ENCODE data around the gene CHID1.

Gene CHID1

DNA sequence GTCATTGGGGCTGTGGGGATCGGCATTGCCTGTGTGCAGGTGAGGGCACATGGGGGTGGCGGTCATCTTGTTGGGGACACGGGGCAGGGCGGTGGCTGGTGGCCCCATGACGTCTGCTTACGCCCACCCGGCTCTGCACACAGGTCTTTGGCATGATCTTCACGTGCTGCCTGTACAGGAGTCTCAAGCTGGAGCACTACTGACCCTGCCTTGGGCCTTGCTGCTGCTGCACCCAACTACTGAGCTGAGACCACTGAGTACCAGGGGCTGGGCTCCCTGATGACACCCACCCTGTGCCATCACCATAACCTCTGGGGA lies 72.7 kb downstream of the CHID1 start:
- H3K4me3 ChIP-seq (ENCODE audit: low read depth, low read length) = no peak overlapping the region
- TF ChIP-seq, protein P1, sequence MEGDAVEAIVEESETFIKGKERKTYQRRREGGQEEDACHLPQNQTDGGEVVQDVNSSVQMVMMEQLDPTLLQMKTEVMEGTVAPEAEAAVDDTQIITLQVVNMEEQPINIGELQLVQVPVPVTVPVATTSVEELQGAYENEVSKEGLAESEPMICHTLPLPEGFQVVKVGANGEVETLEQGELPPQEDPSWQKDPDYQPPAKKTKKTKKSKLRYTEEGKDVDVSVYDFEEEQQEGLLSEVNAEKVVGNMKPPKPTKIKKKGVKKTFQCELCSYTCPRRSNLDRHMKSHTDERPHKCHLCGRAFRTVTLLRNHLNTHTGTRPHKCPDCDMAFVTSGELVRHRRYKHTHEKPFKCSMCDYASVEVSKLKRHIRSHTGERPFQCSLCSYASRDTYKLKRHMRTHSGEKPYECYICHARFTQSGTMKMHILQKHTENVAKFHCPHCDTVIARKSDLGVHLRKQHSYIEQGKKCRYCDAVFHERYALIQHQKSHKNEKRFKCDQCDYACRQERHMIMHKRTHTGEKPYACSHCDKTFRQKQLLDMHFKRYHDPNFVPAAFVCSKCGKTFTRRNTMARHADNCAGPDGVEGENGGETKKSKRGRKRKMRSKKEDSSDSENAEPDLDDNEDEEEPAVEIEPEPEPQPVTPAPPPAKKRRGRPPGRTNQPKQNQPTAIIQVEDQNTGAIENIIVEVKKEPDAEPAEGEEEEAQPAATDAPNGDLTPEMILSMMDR (IDR thresholded peaks at IDR 0.05; ENCODE audit: control insufficient read depth, extremely low read depth, insufficient read depth) = no peak
- no peak for DNase-seq (ENCODE audit: low read depth)

DNA sequence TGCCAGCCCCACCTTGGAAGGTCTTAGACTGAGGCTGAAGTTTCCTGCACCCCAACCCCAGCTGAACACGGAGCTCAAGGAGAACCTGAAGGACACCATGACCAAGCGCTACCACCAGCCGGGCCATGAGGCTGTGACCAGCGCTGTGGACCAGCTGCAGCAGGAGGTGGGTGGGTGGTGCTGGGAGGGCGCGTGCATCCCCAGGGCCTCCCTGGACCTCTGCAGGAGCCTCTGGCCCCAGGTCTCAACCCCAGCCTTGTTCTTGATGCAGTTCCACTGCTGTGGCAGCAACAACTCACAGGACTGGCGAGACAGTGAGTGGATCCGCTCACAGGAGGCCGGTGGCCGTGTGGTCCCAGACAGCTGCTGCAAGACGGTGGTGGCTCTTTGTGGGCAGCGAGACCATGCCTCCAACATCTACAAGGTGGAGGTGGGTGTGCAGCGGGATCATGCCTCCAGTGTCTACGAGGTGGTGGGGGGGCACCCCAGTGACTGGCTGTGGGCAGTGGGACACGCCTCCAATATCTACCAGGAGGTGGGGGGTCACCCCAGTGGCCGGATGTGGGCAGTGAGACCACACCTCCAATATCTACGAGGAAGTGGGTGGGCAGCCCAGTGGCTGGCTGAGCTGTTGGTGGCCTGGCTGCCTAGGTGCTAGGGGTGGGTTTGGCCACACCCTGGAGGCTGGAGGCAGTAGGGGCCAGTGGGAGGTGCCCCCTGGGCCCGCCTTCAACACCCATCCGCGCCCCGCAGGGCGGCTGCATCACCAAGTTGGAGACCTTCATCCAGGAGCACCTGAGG lies 73.2 kb downstream of the CHID1 start:
- TF ChIP-seq, protein P1 (IDR thresholded peaks at IDR 0.05; ENCODE audit: control insufficient read depth, extremely low read depth, insufficient read depth) = no peak
- DNase-seq (ENCODE audit: low read depth) = no peak
- no peak overlapping the region for H3K4me3 ChIP-seq (ENCODE audit: low read depth, low read length)

DNA sequence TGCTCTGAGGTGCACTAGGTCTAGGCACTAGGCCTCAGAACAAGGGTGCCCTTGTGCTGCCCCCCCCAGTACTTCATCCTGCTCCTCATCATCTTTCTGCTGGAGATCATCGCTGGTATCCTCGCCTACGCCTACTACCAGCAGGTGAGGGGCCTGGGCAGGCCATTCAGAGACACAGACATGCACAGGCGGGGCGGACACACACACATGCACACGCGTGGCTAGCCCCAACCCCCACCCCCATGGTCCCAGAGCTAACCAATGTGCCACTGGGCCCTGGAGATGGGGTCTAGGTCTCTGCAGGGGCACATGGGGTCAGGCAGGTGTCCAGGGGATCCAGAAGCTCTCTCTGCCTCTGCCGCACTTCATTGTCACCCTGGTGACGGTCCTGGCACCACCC lies 73.9 kb downstream of the CHID1 start:
- no peak for DNase-seq (ENCODE audit: low read depth)
- no peak overlapping the region for H3K4me3 ChIP-seq (ENCODE audit: low read depth, low read length)
- TF ChIP-seq, protein P1 (IDR thresholded peaks at IDR 0.05; ENCODE audit: control insufficient read depth, extremely low read depth, insufficient read depth) = no peak

DNA sequence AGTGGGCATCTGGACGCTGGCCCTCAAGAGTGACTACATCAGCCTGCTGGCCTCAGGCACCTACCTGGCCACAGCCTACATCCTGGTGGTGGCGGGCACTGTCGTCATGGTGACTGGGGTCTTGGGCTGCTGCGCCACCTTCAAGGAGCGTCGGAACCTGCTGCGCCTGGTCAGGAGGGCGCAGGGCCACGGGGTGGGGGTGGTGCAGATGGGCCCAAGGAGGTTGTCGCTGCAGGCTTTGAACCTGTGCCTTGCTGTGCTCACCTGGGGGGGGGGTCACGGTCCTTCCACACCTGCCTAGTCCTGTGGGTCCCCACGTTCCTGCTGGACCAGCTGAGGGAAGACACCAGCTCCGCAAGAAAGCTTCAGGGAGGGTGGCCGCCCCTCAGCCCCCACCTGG lies 74.3 kb downstream of the CHID1 start:
- H3K4me3 ChIP-seq (ENCODE audit: low read depth, low read length) = no peak overlapping the region
- TF ChIP-seq, protein P1 (IDR thresholded peaks at IDR 0.05; ENCODE audit: control insufficient read depth, extremely low read depth, insufficient read depth) = no peak
- no peak for DNase-seq (ENCODE audit: low read depth)

DNA sequence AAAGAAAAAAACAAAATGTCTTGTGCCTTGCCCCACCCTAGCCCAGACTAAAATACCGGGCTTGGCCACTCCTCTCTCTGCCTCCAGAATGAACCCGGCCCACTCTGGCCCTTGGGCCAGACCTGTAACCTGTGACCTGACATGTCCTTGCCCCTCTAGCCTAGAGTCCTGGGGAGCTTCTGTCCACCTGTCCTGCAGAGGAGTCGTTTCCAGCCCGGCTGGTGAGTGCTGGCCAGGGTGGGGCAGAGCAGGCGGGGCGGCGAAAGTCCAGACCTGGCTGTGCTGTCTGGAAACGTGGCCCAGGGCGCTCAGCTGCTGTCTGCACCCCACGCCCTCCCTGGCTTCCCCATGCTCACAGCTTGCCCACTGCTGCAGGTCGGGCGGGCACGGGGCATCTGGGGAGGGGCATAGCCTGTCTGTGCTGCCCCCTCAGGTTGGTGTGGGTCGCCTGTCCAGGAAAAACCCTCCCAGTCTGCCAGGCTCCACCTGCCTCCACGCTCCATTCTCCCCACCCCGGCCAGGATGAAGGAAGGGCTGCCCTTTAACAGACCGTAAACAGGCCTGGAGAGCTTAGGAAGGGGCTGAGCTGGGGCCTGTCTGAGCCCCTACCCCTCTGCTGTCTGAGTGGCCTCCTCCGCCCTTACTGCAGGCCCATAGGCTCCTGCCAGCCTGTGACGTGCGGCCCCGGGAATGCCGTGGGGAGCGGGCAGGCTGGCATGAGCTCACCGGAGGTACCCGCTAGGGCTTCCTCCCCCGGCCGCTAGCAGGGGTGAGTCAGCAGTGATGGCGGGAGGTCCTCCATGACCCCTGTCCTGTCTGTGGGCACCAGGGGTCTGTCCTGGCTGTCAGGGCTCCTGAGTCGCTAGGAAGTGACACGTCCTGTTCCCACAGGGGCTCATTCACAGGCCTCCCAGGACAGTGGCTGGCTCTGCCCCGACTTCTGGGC lies 76.0 kb downstream of the CHID1 start:
- TF ChIP-seq, protein P1 (IDR thresholded peaks at IDR 0.05; ENCODE audit: control insufficient read depth, extremely low read depth, insufficient read depth) = no peak
- no peak overlapping the region; the same call in 1 of the 2 replicates for H3K4me3 ChIP-seq (ENCODE audit: low read depth, low read length)
- DNase-seq (ENCODE audit: low read depth) = no peak

DNA sequence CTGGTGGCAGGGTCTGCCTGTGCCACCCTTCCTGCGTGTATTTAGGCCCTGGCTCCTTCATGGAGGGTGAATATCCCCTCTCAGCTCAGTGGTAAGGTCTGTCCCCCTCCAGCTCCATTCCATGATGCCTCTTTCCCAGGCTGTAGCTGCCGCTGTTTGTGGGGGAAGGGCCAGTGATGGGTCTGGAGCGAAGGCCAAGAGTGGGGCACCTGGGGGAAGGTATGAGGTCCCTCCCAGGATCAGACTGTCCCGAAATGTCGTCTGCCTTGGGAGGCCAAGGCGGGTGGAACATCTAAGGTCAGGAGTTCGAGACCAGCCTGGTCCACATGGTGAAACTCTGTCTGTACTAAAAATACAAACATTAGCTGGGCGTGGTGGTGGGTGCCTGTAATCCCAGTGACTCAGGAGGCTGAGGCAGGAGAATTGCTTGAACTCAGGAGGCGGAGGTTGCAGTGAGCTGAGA lies 76.7 kb downstream of the CHID1 start:
- DNase-seq (ENCODE audit: low read depth) = no peak
- H3K4me3 ChIP-seq (ENCODE audit: low read depth, low read length) = peak overlapping the region; percentile 69
- TF ChIP-seq, protein P1 (IDR thresholded peaks at IDR 0.05; ENCODE audit: control insufficient read depth, extremely low read depth, insufficient read depth) = no peak

All from LNCaP clone FGC (cell line).